GM12892 (cell line): Measurements from ENCODE around the gene ATF1.

ENCODE experiments used
- POLR2A ChIP-seq: IDR thresholded peaks from 2 replicates; pipeline ENCODE4 v1.6.1; 2011; ENCODE audit warnings: low read depth, low read length, control low read depth
- POLR2AphosphoS5 ChIP-seq: IDR thresholded peaks from 2 replicates; pipeline ENCODE4 v1.6.1; 2011; ENCODE audit warnings: low read depth, low read length, control low read depth
- TAF1 ChIP-seq: IDR thresholded peaks from 2 replicates; pipeline ENCODE4 v1.6.1; 2011; ENCODE audit warnings: low read depth, mild to moderate bottlenecking, control low read depth, low read length, borderline replicate concordance

GRCh38 chr12:50718760-50719159, 45.1 kb upstream of the ATF1 start:
- no peak for TF ChIP-seq TAF1
- TF ChIP-seq POLR2A, result no peak
- no peak for TF ChIP-seq POLR2AphosphoS5
